HG03378 (cell line): ENCODE results near the gene FGF5.
"Not testable (repeated sequence)": the region's sequence is repeated elsewhere in the genome, so short reads cannot be mapped to it uniquely, and the experiment has no call there.

ENCODE experiments used
- ATAC-seq: cut with Tn5 transposase; IDR thresholded peaks from one replicate; pipeline ENCODE4 v1.9.1; 2021; ENCODE audit warnings: mild to moderate bottlenecking, moderate library complexity; ENCODE audit not compliant: unreplicated experiment

The FGF5 gene

GRCh38 chr4:80290665-80291064, 24.2 kb downstream of the FGF5 start:
- ATAC-seq, result not testable (repeated sequence)

GRCh38 chr4:80294206-80294605, 27.7 kb downstream of the FGF5 start:
- ATAC-seq, result no peak

- no peak for ATAC-seq
Observed at GRCh38 chr4:80295336-80295735, 28.9 kb downstream of the FGF5 start.

- ATAC-seq, result no peak
Observed at GRCh38 chr4:80295826-80296225, 29.4 kb downstream of the FGF5 start.

GRCh38 chr4:80301884-80302283, 35.4 kb downstream of the FGF5 start:
- no peak for ATAC-seq

- ATAC-seq, result no peak
Observed at GRCh38 chr4:80302616-80303223, 36.3 kb downstream of the FGF5 start.

GRCh38 chr4:80305466-80305865, 39.0 kb downstream of the FGF5 start:
- ATAC-seq, result no peak

GRCh38 chr4:80306260-80306659, 39.8 kb downstream of the FGF5 start:
- no peak for ATAC-seq

GRCh38 chr4:80307183-80307735, 40.8 kb downstream of the FGF5 start:
- no peak for ATAC-seq

GRCh38 chr4:80307774-80308465, 41.5 kb downstream of the FGF5 start:
- ATAC-seq, result no peak

GRCh38 chr4:80308466-80308822, 42.0 kb downstream of the FGF5 start:
- no peak for ATAC-seq

GRCh38 chr4:80309294-80310004, 43.0 kb downstream of the FGF5 start:
- no peak for ATAC-seq

- no peak for ATAC-seq
Observed at GRCh38 chr4:80311130-80311529, 44.7 kb downstream of the FGF5 start.

- ATAC-seq, result no peak
Observed at GRCh38 chr4:80312124-80312523, 45.7 kb downstream of the FGF5 start.

- no peak for ATAC-seq
Observed at GRCh38 chr4:80313627-80314026, 47.2 kb downstream of the FGF5 start.

- not testable (repeated sequence) for ATAC-seq
Observed at GRCh38 chr4:80315848-80316247, 49.4 kb downstream of the FGF5 start.

- no peak for ATAC-seq
Observed at GRCh38 chr4:80321341-80321740, 54.9 kb downstream of the FGF5 start.

GRCh38 chr4:80321776-80322175, 55.3 kb downstream of the FGF5 start:
- ATAC-seq, result no peak

GRCh38 chr4:80322716-80323115, 56.3 kb downstream of the FGF5 start:
- no peak for ATAC-seq

- ATAC-seq, result no peak
Observed at GRCh38 chr4:80324171-80324570, 57.7 kb downstream of the FGF5 start.

- no peak for ATAC-seq
Observed at GRCh38 chr4:80331693-80332092, 65.2 kb downstream of the FGF5 start.

- no peak for ATAC-seq
Observed at GRCh38 chr4:80333121-80333520, 66.7 kb downstream of the FGF5 start.
